ENCODE data around the gene TRABD2B. TPM values are rescaled to one million over a fixed set of nuclear protein-coding genes. Genes with fewer than 3 reads are reported as not detected.

Gene TRABD2B
- total RNA-seq, 1 experiment from 2014 or later, result 0.36 TPM

- Histone ChIP-seq H3K4me1 (peaks cover 10% of the 10 kb centered on the region; the same call in 1 of the 2 replicates), H3K36me3 (ENCODE audit: control insufficient read depth, insufficient read depth, low read length) (no peaks in the 10 kb centered on the region), H3K9me3 (no peaks in the 10 kb centered on the region), H3K27me3 (replicated peaks; ENCODE audit: control insufficient read depth, insufficient read depth, low read length) (no peaks in the 10 kb centered on the region), H3K4me3 (ENCODE audit: low read depth, low read length) (no peak overlapping the region)
- TF ChIP-seq CTCF (IDR thresholded peaks at IDR 0.05; ENCODE audit: insufficient read depth in 1 of 2, low read depth in 1 of 2, low read length in 1 of 2, severe bottlenecking in 1 of 2, unreplicated experiment in 1 of 2), result peak in 1 of 2 experiments; percentile 15
- H3K4me1 Mint-ChIP-seq (ENCODE audit: low read depth, unreplicated experiment), result peaks cover 16% of the 10 kb centered on the region
- H3K4me3 Mint-ChIP-seq (ENCODE audit: unreplicated experiment), result no peak overlapping the region
- H3K36me3 Mint-ChIP-seq (ENCODE audit: insufficient read depth, unreplicated experiment), result no peaks in the 10 kb centered on the region
- no peak overlapping the region for H3K27ac Mint-ChIP-seq (ENCODE audit: unreplicated experiment)
- DNase-seq, result no peak
- intact Hi-C loops (cut with micrococcal nuclease; ENCODE audit: unreplicated experiment), result no loop called here
- ChIA-PET POLR2A (no interaction called here), CTCF (no interaction called here)
- H3K27me3 Mint-ChIP-seq (ENCODE audit: insufficient read depth, unreplicated experiment), result no peaks in the 10 kb centered on the region
- H3K9me3 Mint-ChIP-seq (ENCODE audit: unreplicated experiment), result no peaks in the 10 kb centered on the region
- BruUV-seq (replicated peaks), result no TSS peak
These were observed 45.5 kb downstream of the TRABD2B start for GRCh38 chr1:47951545-47952235.

GRCh38 chr1:47951026-47951425 is 46.2 kb downstream of the TRABD2B start:
- DNase-seq, result no peak
- Histone ChIP-seq H3K9me3 (no peaks in the 10 kb centered on the region), H3K27me3 (replicated peaks; ENCODE audit: control insufficient read depth, insufficient read depth, low read length) (no peaks in the 10 kb centered on the region), H3K36me3 (ENCODE audit: control insufficient read depth, insufficient read depth, low read length) (no peaks in the 10 kb centered on the region), H3K4me1 (peaks cover 10% of the 10 kb centered on the region; the same call in 1 of the 2 replicates), H3K4me3 (ENCODE audit: low read depth, low read length) (no peak overlapping the region)
- H3K9me3 Mint-ChIP-seq (ENCODE audit: unreplicated experiment), result no peaks in the 10 kb centered on the region
- no peak for TF ChIP-seq CTCF (IDR thresholded peaks at IDR 0.05; ENCODE audit: insufficient read depth in 1 of 2, low read depth in 1 of 2, low read length in 1 of 2, severe bottlenecking in 1 of 2, unreplicated experiment in 1 of 2)
- POLR2A ChIA-PET, result no interaction called here
- CTCF ChIA-PET, result no interaction called here
- no peak overlapping the region for H3K4me3 Mint-ChIP-seq (ENCODE audit: unreplicated experiment)
- no TSS peak for BruUV-seq (replicated peaks)
- H3K4me1 Mint-ChIP-seq (ENCODE audit: low read depth, unreplicated experiment), result peaks cover 16% of the 10 kb centered on the region
- intact Hi-C loops (cut with micrococcal nuclease; ENCODE audit: unreplicated experiment), result no loop called here
- H3K27ac Mint-ChIP-seq (ENCODE audit: unreplicated experiment), result no peak overlapping the region
- H3K36me3 Mint-ChIP-seq (ENCODE audit: insufficient read depth, unreplicated experiment), result no peaks in the 10 kb centered on the region
- no peaks in the 10 kb centered on the region for H3K27me3 Mint-ChIP-seq (ENCODE audit: insufficient read depth, unreplicated experiment)

GRCh38 chr1:47950471-47950870 is 46.7 kb downstream of the TRABD2B start:
- no peak for TF ChIP-seq CTCF (IDR thresholded peaks at IDR 0.05; ENCODE audit: insufficient read depth in 1 of 2, low read depth in 1 of 2, low read length in 1 of 2, severe bottlenecking in 1 of 2, unreplicated experiment in 1 of 2)
- Histone ChIP-seq H3K36me3 (ENCODE audit: control insufficient read depth, insufficient read depth, low read length) (no peaks in the 10 kb centered on the region), H3K4me3 (ENCODE audit: low read depth, low read length) (no peak overlapping the region), H3K9me3 (no peaks in the 10 kb centered on the region), H3K4me1 (peaks cover 10% of the 10 kb centered on the region; the same call in 1 of the 2 replicates), H3K27me3 (replicated peaks; ENCODE audit: control insufficient read depth, insufficient read depth, low read length) (no peaks in the 10 kb centered on the region)
- Mint-ChIP-seq H3K27ac (ENCODE audit: unreplicated experiment) (no peak overlapping the region), H3K4me1 (ENCODE audit: low read depth, unreplicated experiment) (peaks cover 16% of the 10 kb centered on the region), H3K36me3 (ENCODE audit: insufficient read depth, unreplicated experiment) (no peaks in the 10 kb centered on the region), H3K9me3 (ENCODE audit: unreplicated experiment) (no peaks in the 10 kb centered on the region), H3K4me3 (ENCODE audit: unreplicated experiment) (no peak overlapping the region), H3K27me3 (ENCODE audit: insufficient read depth, unreplicated experiment) (no peaks in the 10 kb centered on the region)
- POLR2A ChIA-PET, result no interaction called here
- CTCF ChIA-PET, result no interaction called here
- intact Hi-C loops (cut with micrococcal nuclease; ENCODE audit: unreplicated experiment), result no loop called here
- DNase-seq, result no peak
- no TSS peak for BruUV-seq (replicated peaks)
